VCaP (cell line): Measurements from ENCODE around the gene MACROD2.
A peak's percentile ranks its signal among the peaks of the same experiment; 100 is the strongest.
"Not testable (repeated sequence)": the region's sequence is repeated elsewhere in the genome, so short reads cannot be mapped to it uniquely, and the experiment has no call there.

ENCODE experiments used
- H3K27ac ChIP-seq: fragments of 450-650 bp; 2 replicates; pipeline ENCODE4 v1.5.1; 2017
- CTCF ChIP-seq: fragments of 450-650 bp; conservative IDR thresholded peaks from 2 replicates; pipeline ENCODE4 v1.5.1; 2017; ENCODE audit warnings: mild to moderate bottlenecking, moderate library complexity

Gene MACROD2

GRCh38 chr20:15139522-15139921 is 1144.2 kb downstream of the MACROD2 start:
- H3K27ac ChIP-seq = peak overlapping the region; percentile 63
- TF ChIP-seq CTCF = no peak

- peak overlapping the region; percentile 63; the same call in 1 of the 2 replicates for H3K27ac ChIP-seq
- TF ChIP-seq CTCF = no peak
Measured at GRCh38 chr20:15140286-15140685, 1145.0 kb downstream of the MACROD2 start.

DNA sequence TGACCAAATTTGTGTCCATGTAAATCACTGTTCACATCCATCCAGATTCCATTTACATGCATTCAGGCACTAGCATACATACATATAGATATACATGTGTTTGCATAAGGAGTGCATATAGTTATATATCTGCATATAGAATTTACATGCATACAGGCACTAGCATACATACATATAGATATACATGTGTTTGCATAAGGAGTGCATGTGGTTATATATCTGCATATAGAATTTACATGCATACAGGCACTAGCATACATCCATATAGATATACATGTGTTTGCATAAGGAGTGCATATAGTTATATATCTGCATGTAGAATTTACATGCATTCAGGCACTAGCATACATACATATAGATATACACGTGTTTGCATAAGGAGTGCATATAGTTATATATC is 1145.6 kb downstream of the MACROD2 start:
- H3K27ac ChIP-seq = not testable (repeated sequence)

- H3K27ac ChIP-seq = no peak overlapping the region
- TF ChIP-seq CTCF = no peak
Measured at GRCh38 chr20:15141861-15142260, 1146.5 kb downstream of the MACROD2 start.

GRCh38 chr20:15143478-15143877 is 1148.2 kb downstream of the MACROD2 start:
- no peak overlapping the region for H3K27ac ChIP-seq
- no peak for TF ChIP-seq CTCF

GRCh38 chr20:15144916-15145315 is 1149.6 kb downstream of the MACROD2 start:
- TF ChIP-seq CTCF = no peak
- no peak overlapping the region for H3K27ac ChIP-seq

GRCh38 chr20:15146948-15147347 is 1151.6 kb downstream of the MACROD2 start:
- no peak overlapping the region for H3K27ac ChIP-seq
- no peak for TF ChIP-seq CTCF

- no peak overlapping the region for H3K27ac ChIP-seq
- TF ChIP-seq CTCF = no peak
Measured at GRCh38 chr20:15154070-15154469, 1158.8 kb downstream of the MACROD2 start.
